Amygdala (tissue), 56 donors: Measurements from ENCODE around the gene GPAT2.
"Not testable (repeated sequence)": the region's sequence is repeated elsewhere in the genome, so short reads cannot be mapped to it uniquely, and the experiment has no call there.

Source experiments
- DNase-seq, 56 donors: peaks; one replicate each; lab custom pipeline; 2025; lab: John Stamatoyannopoulos, UW

Gene GPAT2

DNA sequence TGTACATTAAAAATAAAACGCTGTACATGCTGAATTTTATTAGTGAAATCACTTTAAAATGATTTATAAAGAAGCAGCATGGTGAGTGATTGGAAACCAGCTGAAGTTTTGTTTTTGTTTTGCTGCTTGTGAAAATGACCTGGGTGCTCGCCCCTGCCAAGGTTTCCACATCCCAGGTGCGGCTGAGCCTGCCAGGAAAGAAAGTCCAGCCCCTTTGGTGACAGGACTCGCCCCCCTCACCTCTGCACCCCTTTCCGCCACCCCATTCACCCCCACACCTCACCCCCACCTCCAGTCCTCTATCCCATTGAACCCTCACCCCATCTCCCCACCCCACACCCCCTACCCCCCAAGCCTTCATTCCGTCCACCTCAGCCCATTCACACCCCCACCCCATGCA lies 43.8 kb downstream of the GPAT2 start:
- DNase-seq = not testable (repeated sequence)
